PC-3 (cell line): ENCODE measurements around the gene MAN2B1. TPM values are rescaled to one million over a fixed set of nuclear protein-coding genes. Genes with fewer than 3 reads are reported as not detected.
A peak's percentile ranks its signal among the peaks of the same experiment; 100 is the strongest.

Experiments
- ATAC-seq: fragments of 200-7000 bp; cut with Tn5 transposase; 2 replicates; pipeline ENCODE4 v1.9.1; 2020; ENCODE audit warnings: mild to moderate bottlenecking, moderate library complexity
- BruUV-seq: library from RNA; stranded (reverse); fragments of 400-500 nt; replicated peaks from 2 replicates; lab custom pipeline; 2021; lab: Mats Ljungman, UMichigan
- CTCF ChIA-PET: fragments of 300-600 bp; sonication (Branson Sonifier 250); formaldehyde crosslinking; loops from one replicate; lab custom pipeline; 2022; ENCODE audit warnings: antibody characterized with exemption; lab: Charles Lee
- POLR2A ChIA-PET: fragments of 300-600 bp; sonication (Branson Sonifier 250); formaldehyde crosslinking; loops from one replicate; lab custom pipeline; 2022; ENCODE audit warnings: antibody characterized with exemption; ENCODE audit not compliant: unreplicated experiment; lab: Charles Lee
- DNase-seq: peaks from one replicate; pipeline ENCODE4 v3.0.0-alpha.2; 2015
- H2AFZ ChIP-seq: fragments of 300-600 bp; sonication (generic); 2 replicates; pipeline ENCODE4 v1.6.0; 2016; ENCODE audit warnings: antibody characterized with exemption, low read length
- H3F3A ChIP-seq: fragments of 300-600 bp; sonication (generic); one replicate; pipeline ENCODE4 v1.6.0; 2017; ENCODE audit warnings: antibody characterized with exemption, low read length, control low read depth, mild to moderate bottlenecking; ENCODE audit not compliant: unreplicated experiment
- H3K27ac ChIP-seq: fragments of 300-600 bp; sonication (generic); 2 replicates; pipeline ENCODE4 v1.5.1; 2016; ENCODE audit warnings: mild to moderate bottlenecking, low read length
- H3K27me3 ChIP-seq: fragments of 300-600 bp; sonication (generic); 2 replicates; pipeline ENCODE4 v1.6.1; 2016; ENCODE audit warnings: low read length, mixed read lengths
- H3K36me3 ChIP-seq: fragments of 300-600 bp; sonication (generic); 2 replicates; pipeline ENCODE4 v1.6.1; 2016; ENCODE audit warnings: low read depth, mixed run types, low read length, mixed read lengths
- H3K4me1 ChIP-seq: fragments of 300-600 bp; sonication (generic); 2 replicates; pipeline ENCODE4 v1.5.1; 2016; ENCODE audit warnings: low read length; ENCODE audit not compliant: insufficient read depth
- H3K4me2 ChIP-seq: fragments of 300-600 bp; sonication (generic); 2 replicates; pipeline ENCODE4 v1.6.0; 2016; ENCODE audit warnings: low read length
- H3K4me3 ChIP-seq: fragments of 300-600 bp; sonication (generic); 2 replicates; pipeline ENCODE4 v1.5.1; 2016; ENCODE audit warnings: mild to moderate bottlenecking, low read length, mixed read lengths
- H3K79me2 ChIP-seq: fragments of 300-600 bp; sonication (generic); 2 replicates; pipeline ENCODE4 v1.6.1; 2017; ENCODE audit warnings: low read length, mixed read lengths
- H3K9ac ChIP-seq: fragments of 300-600 bp; sonication (generic); 2 replicates; pipeline ENCODE4 v1.6.0; 2016; ENCODE audit warnings: mild to moderate bottlenecking, low read length
- H3K9me2 ChIP-seq: fragments of 300-600 bp; sonication (generic); replicated peaks from 2 replicates; pipeline ENCODE4 v1.6.1; 2016; ENCODE audit warnings: mixed run types, low read length, mixed read lengths
- H3K9me3 ChIP-seq: fragments of 300-600 bp; sonication (generic); 2 replicates; pipeline ENCODE4 v1.6.1; 2016; ENCODE audit warnings: low read length, mixed read lengths
- H4K20me1 ChIP-seq: fragments of 300-600 bp; sonication (generic); 2 replicates; pipeline ENCODE4 v1.6.1; 2016; ENCODE audit warnings: low read length, mixed read lengths
- CTCF ChIP-seq: fragments of 300-600 bp; sonication (generic); conservative IDR thresholded peaks from 2 replicates; pipeline ENCODE4 v1.5.1; 2017; ENCODE audit warnings: antibody characterized with exemption, low read depth, mild to moderate bottlenecking, low read length
- EZH2 ChIP-seq: fragments of 300-600 bp; sonication (generic); IDR thresholded peaks from one replicate; pipeline ENCODE4 v1.6.1; 2017; ENCODE audit warnings: antibody characterized with exemption, mild to moderate bottlenecking, low read length; ENCODE audit not compliant: unreplicated experiment
- EZH2phosphoT487 ChIP-seq: fragments of 300-600 bp; sonication (generic); IDR thresholded peaks from 2 replicates; pipeline ENCODE4 v1.6.1; 2018; ENCODE audit warnings: mild to moderate bottlenecking, antibody characterized with exemption, low read length, borderline replicate concordance
- intact Hi-C: fragments of 100-400 bp; cut with micrococcal nuclease; formaldehyde crosslinking; loops from 2 replicates; pipeline ENCODE4 v1.9.0; 2023
- total RNA-seq: library from RNA; depleted of rRNA; stranded (reverse); fragments of >200 nt; gene quantifications from 2 replicates; pipeline ENCODE4 v1.2.3, GENCODE V29; 2014

MAN2B1 gene
- total RNA-seq, 1 experiment from 2014 or later, result 67.5 TPM

GRCh38 chr19:12669270-12670158, 3.0 kb upstream of the MAN2B1 start:
- BruUV-seq, result TSS peak; percentile 67
- Histone ChIP-seq H3K27me3 (no peaks in the 10 kb centered on the region), H4K20me1 (no peaks in the 10 kb centered on the region), H3K36me3 (peaks cover 16% of the 10 kb centered on the region), H3K9me2 (no peaks in the 10 kb centered on the region), H3K9ac (peak overlapping the region; percentile 91), H3K79me2 (peaks cover 57% of the 10 kb centered on the region), H3K4me3 (peak overlapping the region; percentile 88), H3K9me3 (no peaks in the 10 kb centered on the region), H3K4me2 (peak overlapping the region; percentile 93), H3K27ac (peak overlapping the region; percentile 71), H3F3A (no peaks in the 10 kb centered on the region), H3K4me1 (peaks cover 32% of the 10 kb centered on the region), H2AFZ (peak overlapping the region; percentile 89)
- ChIA-PET CTCF (interaction anchor here (1.2 kb wide), 1 partner anchor 178 kb away, joined by 5 read pairs; no protein-coding TSS in a partner anchor), POLR2A (interaction anchor here (0.7 kb wide), 1 partner anchor 11 kb away, joined by 6 read pairs; no protein-coding TSS in a partner anchor)
- intact Hi-C loops, result no loop called here
- DNase-seq, result peak; percentile 86
- TF ChIP-seq EZH2phosphoT487 (no peak), EZH2 (no peak), CTCF (no peak)
- peak; percentile 42 for ATAC-seq

- H4K20me1 ChIP-seq, result no peaks in the 10 kb centered on the region
- H3K9me2 ChIP-seq, result no peaks in the 10 kb centered on the region
- peaks cover 52% of the 10 kb centered on the region for H3K79me2 ChIP-seq
- H3K4me1 ChIP-seq, result peaks cover 32% of the 10 kb centered on the region
- H3K27ac ChIP-seq, result peak overlapping the region; percentile 71
- intact Hi-C loops, result no loop called here
- H3K9ac ChIP-seq, result peak overlapping the region; percentile 91
- H3K4me2 ChIP-seq, result peak overlapping the region; percentile 93
- H2AFZ ChIP-seq, result peak overlapping the region; percentile 89
- ChIA-PET POLR2A (interaction anchor here (0.7 kb wide), 1 partner anchor 12 kb away, joined by 6 read pairs; no protein-coding TSS in a partner anchor), CTCF (interaction anchor here (1.2 kb wide), 1 partner anchor 179 kb away, joined by 5 read pairs; no protein-coding TSS in a partner anchor)
- no peaks in the 10 kb centered on the region for H3F3A ChIP-seq
- H3K9me3 ChIP-seq, result no peaks in the 10 kb centered on the region
- ATAC-seq (peak; percentile 14), DNase-seq (peak; percentile 50)
- TSS peak; percentile 72 for BruUV-seq
- H3K36me3 ChIP-seq, result peaks cover 13% of the 10 kb centered on the region; the same call in 1 of the 2 replicates
- TF ChIP-seq EZH2phosphoT487 (no peak), EZH2 (no peak), CTCF (no peak)
- no peaks in the 10 kb centered on the region for H3K27me3 ChIP-seq
- H3K4me3 ChIP-seq, result peak overlapping the region; percentile 88
These were observed 2.4 kb upstream of the MAN2B1 start for GRCh38 chr19:12668932-12669269.
